ENCODE results near the gene FKBP1A.
A peak's percentile ranks its signal among the peaks of the same experiment; 100 is the strongest.
"Not testable (repeated sequence)": the region's sequence is repeated elsewhere in the genome, so short reads cannot be mapped to it uniquely, and the experiment has no call there.

The FKBP1A gene

GRCh38 chr20:1415667-1416468, 23.0 kb upstream of the FKBP1A start:
- DNase-seq: peak in 1 of 2 donors; percentile 33

- no peak for DNase-seq
Measured at GRCh38 chr20:1414982-1415381, 22.1 kb upstream of the FKBP1A start.

GRCh38 chr20:1405801-1406200, 12.9 kb upstream of the FKBP1A start:
- no peak for DNase-seq

- no peak for DNase-seq
Measured at GRCh38 chr20:1403624-1404023, 10.8 kb upstream of the FKBP1A start.

- DNase-seq: no peak
Measured at GRCh38 chr20:1402149-1402548, 9.3 kb upstream of the FKBP1A start.

- no peak for DNase-seq
Measured at GRCh38 chr20:1401451-1401907, 8.6 kb upstream of the FKBP1A start.

GRCh38 chr20:1399678-1400366, 7.0 kb upstream of the FKBP1A start:
- DNase-seq: not testable (repeated sequence)

- DNase-seq: not testable (repeated sequence)
Measured at GRCh38 chr20:1398185-1398584, 5.3 kb upstream of the FKBP1A start.

- no peak for DNase-seq
Measured at GRCh38 chr20:1397710-1398109, 4.9 kb upstream of the FKBP1A start.

GRCh38 chr20:1396702-1397101, 3.8 kb upstream of the FKBP1A start:
- DNase-seq: no peak

- no peak for DNase-seq
Measured at GRCh38 chr20:1396264-1396663, 3.4 kb upstream of the FKBP1A start.

- no peak for DNase-seq
Measured at GRCh38 chr20:1394686-1395085, 1.8 kb upstream of the FKBP1A start.

GRCh38 chr20:1393507-1393882, 641 bp upstream of the FKBP1A start:
- DNase-seq: no peak

GRCh38 chr20:1392443-1392692, 486 bp downstream of the FKBP1A start:
- DNase-seq: no peak

GRCh38 chr20:1391640-1392442, 1.0 kb downstream of the FKBP1A start:
- peak; percentile 13 to 35 for DNase-seq

- DNase-seq: no peak
Measured at GRCh38 chr20:1390581-1391403, 2.1 kb downstream of the FKBP1A start.

- DNase-seq: peak in 1 of 2 donors; percentile 30
Measured at GRCh38 chr20:1389703-1390580, 2.9 kb downstream of the FKBP1A start.

GRCh38 chr20:1388741-1389483, 3.9 kb downstream of the FKBP1A start:
- peak in 1 of 2 donors; percentile 45 for DNase-seq

GRCh38 chr20:1388253-1388652, 4.6 kb downstream of the FKBP1A start:
- no peak for DNase-seq

GRCh38 chr20:1386323-1386722, 6.5 kb downstream of the FKBP1A start:
- no peak for DNase-seq
